PC-3 (cell line): ENCODE results near the gene GPHA2. TPM values are rescaled to one million over a fixed set of nuclear protein-coding genes. Genes with fewer than 3 reads are reported as not detected.
A peak's percentile ranks its signal among the peaks of the same experiment; 100 is the strongest.

Experiments used
- ATAC-seq: fragments of 200-7000 bp; cut with Tn5 transposase; 2 replicates; pipeline ENCODE4 v1.9.1; 2020; ENCODE audit warnings: mild to moderate bottlenecking, moderate library complexity
- BruUV-seq: library from RNA; stranded (reverse); fragments of 400-500 nt; replicated peaks from 2 replicates; lab custom pipeline; 2021; lab: Mats Ljungman, UMichigan
- CTCF ChIA-PET: fragments of 300-600 bp; sonication (Branson Sonifier 250); formaldehyde crosslinking; loops from one replicate; lab custom pipeline; 2022; ENCODE audit warnings: antibody characterized with exemption; lab: Charles Lee
- POLR2A ChIA-PET: fragments of 300-600 bp; sonication (Branson Sonifier 250); formaldehyde crosslinking; loops from one replicate; lab custom pipeline; 2022; ENCODE audit warnings: antibody characterized with exemption; ENCODE audit not compliant: unreplicated experiment; lab: Charles Lee
- DNase-seq: peaks from one replicate; pipeline ENCODE4 v3.0.0-alpha.2; 2015
- H2AFZ ChIP-seq: fragments of 300-600 bp; sonication (generic); 2 replicates; pipeline ENCODE4 v1.6.0; 2016; ENCODE audit warnings: antibody characterized with exemption, low read length
- H3F3A ChIP-seq: fragments of 300-600 bp; sonication (generic); one replicate; pipeline ENCODE4 v1.6.0; 2017; ENCODE audit warnings: antibody characterized with exemption, low read length, control low read depth, mild to moderate bottlenecking; ENCODE audit not compliant: unreplicated experiment
- H3K27ac ChIP-seq: fragments of 300-600 bp; sonication (generic); 2 replicates; pipeline ENCODE4 v1.5.1; 2016; ENCODE audit warnings: mild to moderate bottlenecking, low read length
- H3K27me3 ChIP-seq: fragments of 300-600 bp; sonication (generic); 2 replicates; pipeline ENCODE4 v1.6.1; 2016; ENCODE audit warnings: low read length, mixed read lengths
- H3K36me3 ChIP-seq: fragments of 300-600 bp; sonication (generic); 2 replicates; pipeline ENCODE4 v1.6.1; 2016; ENCODE audit warnings: low read depth, mixed run types, low read length, mixed read lengths
- H3K4me1 ChIP-seq: fragments of 300-600 bp; sonication (generic); 2 replicates; pipeline ENCODE4 v1.5.1; 2016; ENCODE audit warnings: low read length; ENCODE audit not compliant: insufficient read depth
- H3K4me2 ChIP-seq: fragments of 300-600 bp; sonication (generic); 2 replicates; pipeline ENCODE4 v1.6.0; 2016; ENCODE audit warnings: low read length
- H3K4me3 ChIP-seq: fragments of 300-600 bp; sonication (generic); 2 replicates; pipeline ENCODE4 v1.5.1; 2016; ENCODE audit warnings: mild to moderate bottlenecking, low read length, mixed read lengths
- H3K79me2 ChIP-seq: fragments of 300-600 bp; sonication (generic); 2 replicates; pipeline ENCODE4 v1.6.1; 2017; ENCODE audit warnings: low read length, mixed read lengths
- H3K9ac ChIP-seq: fragments of 300-600 bp; sonication (generic); 2 replicates; pipeline ENCODE4 v1.6.0; 2016; ENCODE audit warnings: mild to moderate bottlenecking, low read length
- H3K9me2 ChIP-seq: fragments of 300-600 bp; sonication (generic); replicated peaks from 2 replicates; pipeline ENCODE4 v1.6.1; 2016; ENCODE audit warnings: mixed run types, low read length, mixed read lengths
- H3K9me3 ChIP-seq: fragments of 300-600 bp; sonication (generic); 2 replicates; pipeline ENCODE4 v1.6.1; 2016; ENCODE audit warnings: low read length, mixed read lengths
- H4K20me1 ChIP-seq: fragments of 300-600 bp; sonication (generic); 2 replicates; pipeline ENCODE4 v1.6.1; 2016; ENCODE audit warnings: low read length, mixed read lengths
- EZH2 ChIP-seq: fragments of 300-600 bp; sonication (generic); IDR thresholded peaks from one replicate; pipeline ENCODE4 v1.6.1; 2017; ENCODE audit warnings: antibody characterized with exemption, mild to moderate bottlenecking, low read length; ENCODE audit not compliant: unreplicated experiment
- EZH2phosphoT487 ChIP-seq: fragments of 300-600 bp; sonication (generic); IDR thresholded peaks from 2 replicates; pipeline ENCODE4 v1.6.1; 2018; ENCODE audit warnings: mild to moderate bottlenecking, antibody characterized with exemption, low read length, borderline replicate concordance
- intact Hi-C: fragments of 100-400 bp; cut with micrococcal nuclease; formaldehyde crosslinking; loops from 2 replicates; pipeline ENCODE4 v1.9.0; 2023
- total RNA-seq: library from RNA; depleted of rRNA; stranded (reverse); fragments of >200 nt; gene quantifications from 2 replicates; pipeline ENCODE4 v1.2.3, GENCODE V29; 2014
- TF ChIP-seq, protein P1 (sequence below): fragments of 300-600 bp; sonication (generic); conservative IDR thresholded peaks from 2 replicates; pipeline ENCODE4 v1.5.1; 2017; ENCODE audit warnings: antibody characterized with exemption, low read depth, mild to moderate bottlenecking, low read length

GPHA2 gene
- total RNA-seq, 1 experiment from 2014 or later, result not detected

GRCh38 chr11:64902102-64902900 is 33.4 kb downstream of the GPHA2 start:
- no peak overlapping the region for H3K4me3 ChIP-seq
- no peaks in the 10 kb centered on the region for H3K9me3 ChIP-seq
- DNase-seq (no peak), ATAC-seq (no peak)
- no peak overlapping the region for H2AFZ ChIP-seq
- H3K9me2 ChIP-seq, result no peaks in the 10 kb centered on the region
- TF ChIP-seq, protein P1, sequence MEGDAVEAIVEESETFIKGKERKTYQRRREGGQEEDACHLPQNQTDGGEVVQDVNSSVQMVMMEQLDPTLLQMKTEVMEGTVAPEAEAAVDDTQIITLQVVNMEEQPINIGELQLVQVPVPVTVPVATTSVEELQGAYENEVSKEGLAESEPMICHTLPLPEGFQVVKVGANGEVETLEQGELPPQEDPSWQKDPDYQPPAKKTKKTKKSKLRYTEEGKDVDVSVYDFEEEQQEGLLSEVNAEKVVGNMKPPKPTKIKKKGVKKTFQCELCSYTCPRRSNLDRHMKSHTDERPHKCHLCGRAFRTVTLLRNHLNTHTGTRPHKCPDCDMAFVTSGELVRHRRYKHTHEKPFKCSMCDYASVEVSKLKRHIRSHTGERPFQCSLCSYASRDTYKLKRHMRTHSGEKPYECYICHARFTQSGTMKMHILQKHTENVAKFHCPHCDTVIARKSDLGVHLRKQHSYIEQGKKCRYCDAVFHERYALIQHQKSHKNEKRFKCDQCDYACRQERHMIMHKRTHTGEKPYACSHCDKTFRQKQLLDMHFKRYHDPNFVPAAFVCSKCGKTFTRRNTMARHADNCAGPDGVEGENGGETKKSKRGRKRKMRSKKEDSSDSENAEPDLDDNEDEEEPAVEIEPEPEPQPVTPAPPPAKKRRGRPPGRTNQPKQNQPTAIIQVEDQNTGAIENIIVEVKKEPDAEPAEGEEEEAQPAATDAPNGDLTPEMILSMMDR, result no peak
- TF ChIP-seq EZH2 (no peak), EZH2phosphoT487 (no peak)
- peaks cover 23% of the 10 kb centered on the region for H3K36me3 ChIP-seq
- H3K9ac ChIP-seq, result no peak overlapping the region
- H3K27ac ChIP-seq, result no peak overlapping the region
- H4K20me1 ChIP-seq, result no peaks in the 10 kb centered on the region
- no peaks in the 10 kb centered on the region for H3K79me2 ChIP-seq
- H3K27me3 ChIP-seq, result no peaks in the 10 kb centered on the region
- no TSS peak for BruUV-seq
- ChIA-PET POLR2A (no interaction called here), CTCF (no interaction called here)
- intact Hi-C loops, result no loop called here
- no peak overlapping the region for H3K4me2 ChIP-seq
- H3F3A ChIP-seq, result no peaks in the 10 kb centered on the region
- peaks cover 7% of the 10 kb centered on the region; the same call in 1 of the 2 replicates for H3K4me1 ChIP-seq

DNA sequence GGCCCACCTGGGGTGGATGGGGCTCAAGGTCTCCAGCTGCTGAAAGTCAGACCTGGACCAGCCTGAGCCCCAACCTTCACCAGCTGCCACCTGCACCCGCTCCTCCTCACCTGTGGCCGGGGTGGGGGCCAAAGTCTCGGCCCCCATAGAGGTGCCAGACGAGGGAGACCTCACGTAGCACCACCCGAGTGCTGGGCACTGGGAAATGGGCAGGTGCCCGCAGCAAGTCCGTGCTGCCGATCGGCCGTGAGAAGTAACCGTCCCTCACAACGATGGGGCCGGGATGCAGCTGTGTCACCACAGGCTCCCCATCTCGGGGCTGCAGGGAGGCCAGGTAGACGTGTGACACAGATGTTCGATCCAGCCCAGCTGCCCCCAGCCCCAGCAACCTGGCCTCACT is 34.9 kb downstream of the GPHA2 start:
- TF ChIP-seq EZH2phosphoT487 (no peak), EZH2 (no peak)
- TF ChIP-seq, protein P1, result no peak
- intact Hi-C loops, result no loop called here

GRCh38 chr11:64900263-64900678 is 35.4 kb downstream of the GPHA2 start:
- no TSS peak for BruUV-seq
- H3K27ac ChIP-seq, result peak overlapping the region; percentile 21; the same call in 1 of the 2 replicates
- POLR2A ChIA-PET, result no interaction called here
- CTCF ChIA-PET, result interaction anchor here (0.7 kb wide), 1 partner anchor 12 kb away, joined by 14 read pairs; no protein-coding TSS in a partner anchor
- no peaks in the 10 kb centered on the region for H3K9me2 ChIP-seq
- no peak overlapping the region for H3K4me2 ChIP-seq
- no peaks in the 10 kb centered on the region for H3K27me3 ChIP-seq
- peaks cover 16% of the 10 kb centered on the region for H3K36me3 ChIP-seq
- H3K4me1 ChIP-seq, result peaks cover 7% of the 10 kb centered on the region; the same call in 1 of the 2 replicates
- DNase-seq, result peak; percentile 59
- no peak overlapping the region for H3K4me3 ChIP-seq
- H3K9ac ChIP-seq, result no peak overlapping the region
- H2AFZ ChIP-seq, result no peak overlapping the region
- intact Hi-C loops, result no loop called here
- peak; percentile 71 for ATAC-seq
- no peaks in the 10 kb centered on the region for H3K9me3 ChIP-seq
- H4K20me1 ChIP-seq, result no peaks in the 10 kb centered on the region
- no peaks in the 10 kb centered on the region for H3F3A ChIP-seq
- TF ChIP-seq, protein P1, result no peak
- TF ChIP-seq EZH2phosphoT487 (no peak), EZH2 (no peak)
- no peaks in the 10 kb centered on the region for H3K79me2 ChIP-seq

More for the DNA sequence above, 34.9 kb downstream of the GPHA2 start:
- ATAC-seq (no peak), DNase-seq (no peak)
- Histone ChIP-seq H3K79me2 (no peaks in the 10 kb centered on the region), H3K27ac (peak overlapping the region; percentile 21; the same call in 1 of the 2 replicates), H3F3A (no peaks in the 10 kb centered on the region), H3K9me2 (no peaks in the 10 kb centered on the region), H3K9me3 (no peaks in the 10 kb centered on the region), H3K4me2 (no peak overlapping the region), H3K36me3 (peaks cover 19% of the 10 kb centered on the region), H4K20me1 (no peaks in the 10 kb centered on the region), H3K4me1 (peaks cover 7% of the 10 kb centered on the region; the same call in 1 of the 2 replicates), H2AFZ (no peak overlapping the region), H3K27me3 (no peaks in the 10 kb centered on the region), H3K9ac (no peak overlapping the region), H3K4me3 (no peak overlapping the region)
- CTCF ChIA-PET, result no interaction called here
- POLR2A ChIA-PET, result no interaction called here
- BruUV-seq, result no TSS peak
